A673 (cell line): ENCODE results near the gene SNX19. TPM values are rescaled to one million over a fixed set of nuclear protein-coding genes. Genes with fewer than 3 reads are reported as not detected.

ENCODE experiments used
- BruUV-seq: library from RNA; stranded (reverse); fragments of 400-500 nt; replicated peaks from 2 replicates; lab custom pipeline; 2021; lab: Mats Ljungman, UMichigan
- CTCF ChIA-PET: fragments of 300-600 bp; sonication (Branson Sonifier 250); formaldehyde crosslinking; loops from one replicate; lab custom pipeline; 2022; ENCODE audit warnings: antibody characterized with exemption; lab: Charles Lee
- POLR2A ChIA-PET: fragments of 300-600 bp; sonication (Branson Sonifier 250); formaldehyde crosslinking; loops from one replicate; lab custom pipeline; 2022; ENCODE audit warnings: antibody characterized with exemption; ENCODE audit not compliant: low non-redundant PET; lab: Charles Lee
- DNase-seq: peaks from one replicate; pipeline ENCODE4 v3.0.0-alpha.2; 2015; ENCODE audit warnings: low spot score
- H3K27ac ChIP-seq: fragments of 200-600 bp; sonication (generic); 2 replicates; pipeline ENCODE4 v1.5.1; 2016; ENCODE audit warnings: mixed run types, low read depth, mild to moderate bottlenecking, mixed read lengths, antibody characterized with exemption, low read length; ENCODE audit not compliant: poor library complexity, severe bottlenecking
- H3K27me3 ChIP-seq: fragments of 200-600 bp; sonication (generic); replicated peaks from 2 replicates; pipeline ENCODE4 v1.6.1; 2017; ENCODE audit warnings: mixed run types, low read depth, mild to moderate bottlenecking, mixed read lengths, antibody characterized with exemption, low read length; ENCODE audit not compliant: insufficient read depth, poor library complexity
- H3K36me3 ChIP-seq: fragments of 200-600 bp; sonication (generic); 2 replicates; pipeline ENCODE4 v1.6.1; 2016; ENCODE audit warnings: mixed run types, mild to moderate bottlenecking, mixed read lengths, antibody characterized with exemption, low read length; ENCODE audit not compliant: insufficient read depth, poor library complexity, severe bottlenecking
- H3K4me1 ChIP-seq: fragments of 200-600 bp; sonication (generic); 2 replicates; pipeline ENCODE4 v1.6.1; 2017; ENCODE audit warnings: mixed run types, mild to moderate bottlenecking, mixed read lengths, antibody characterized with exemption, low read length; ENCODE audit not compliant: insufficient read depth, poor library complexity, severe bottlenecking
- H3K4me3 ChIP-seq: fragments of 200-600 bp; sonication (generic); 2 replicates; pipeline ENCODE4 v1.5.1; 2016; ENCODE audit warnings: low read depth, mixed run types, mild to moderate bottlenecking, mixed read lengths, low read length; ENCODE audit not compliant: poor library complexity, severe bottlenecking
- H3K9me3 ChIP-seq: fragments of 200-600 bp; sonication (generic); 2 replicates; pipeline ENCODE4 v1.6.1; 2016; ENCODE audit warnings: mixed run types, low read depth, mild to moderate bottlenecking, mixed read lengths, antibody characterized with exemption, low read length; ENCODE audit not compliant: poor library complexity, severe bottlenecking
- CTCF ChIP-seq: fragments of 300-800, 200-600 bp; sonication (generic); conservative IDR thresholded peaks from 2 replicates; pipeline ENCODE4 v1.5.1; 2017; ENCODE audit warnings: low read depth, mild to moderate bottlenecking, antibody characterized with exemption, low read length, moderate library complexity, mixed read lengths
- EZH2 ChIP-seq: fragments of 200-600 bp; sonication (generic); IDR thresholded peaks from 2 replicates; pipeline ENCODE4 v1.6.1; 2017; ENCODE audit warnings: borderline replicate concordance, low read depth, mild to moderate bottlenecking, mixed read lengths, antibody characterized with exemption, low read length; ENCODE audit not compliant: poor library complexity, severe bottlenecking
- intact Hi-C: fragments of 100-400 bp; cut with micrococcal nuclease; formaldehyde crosslinking; loops from one replicate; pipeline ENCODE4 v1.10.0; 2022; ENCODE audit not compliant: unreplicated experiment
- total RNA-seq: library from RNA; stranded (reverse); gene quantifications from 2 replicates; pipeline ENCODE4 v1.2.3, GENCODE V29; 2021

Gene SNX19
- total RNA-seq, 1 experiment from 2014 or later: 51.9 TPM

GRCh38 chr11:130868721-130869390 lies 47.4 kb downstream of the SNX19 start:
- Histone ChIP-seq H3K4me3 (no peak overlapping the region), H3K4me1 (no peaks in the 10 kb centered on the region), H3K27me3 (no peaks in the 10 kb centered on the region), H3K27ac (no peak overlapping the region), H3K36me3 (no peaks in the 10 kb centered on the region), H3K9me3 (no peaks in the 10 kb centered on the region)
- BruUV-seq: no TSS peak
- CTCF ChIA-PET: no interaction called here
- DNase-seq: no peak
- TF ChIP-seq EZH2 (no peak), CTCF (no peak)
- POLR2A ChIA-PET: no interaction called here
- intact Hi-C loops: no loop called here

GRCh38 chr11:130868086-130868710 lies 48.1 kb downstream of the SNX19 start:
- ChIA-PET POLR2A (no interaction called here), CTCF (no interaction called here)
- no peak for TF ChIP-seq EZH2
- no peak for TF ChIP-seq CTCF
- Histone ChIP-seq H3K4me1 (no peaks in the 10 kb centered on the region), H3K9me3 (no peaks in the 10 kb centered on the region), H3K4me3 (no peak overlapping the region), H3K27me3 (no peaks in the 10 kb centered on the region), H3K36me3 (no peaks in the 10 kb centered on the region), H3K27ac (no peak overlapping the region)
- no peak for DNase-seq
- no TSS peak for BruUV-seq
- intact Hi-C loops: no loop called here

GRCh38 chr11:130866831-130867230 lies 49.4 kb downstream of the SNX19 start:
- Histone ChIP-seq H3K4me1 (no peaks in the 10 kb centered on the region), H3K9me3 (no peaks in the 10 kb centered on the region), H3K36me3 (no peaks in the 10 kb centered on the region), H3K27me3 (no peaks in the 10 kb centered on the region), H3K4me3 (no peak overlapping the region), H3K27ac (no peak overlapping the region)
- intact Hi-C loops: no loop called here
- ChIA-PET CTCF (interaction anchor here (0.7 kb wide), 1 partner anchor 436 kb away, joined by 3 read pairs; no protein-coding TSS in a partner anchor), POLR2A (no interaction called here)
- no TSS peak for BruUV-seq
- DNase-seq: no peak
- TF ChIP-seq CTCF (no peak), EZH2 (no peak)
